HepG2 (cell line): ENCODE data around the gene ACOT6.

Source experiments
- CSRNP2 ChIP-seq: sonication (generic); formaldehyde crosslinking; conservative IDR thresholded peaks from 2 replicates; pipeline ENCODE4 v1.8.0; 2022; ENCODE audit warnings: low read depth, missing genetic modification reagents
- RARA ChIP-seq: IDR thresholded peaks from 2 replicates; pipeline ENCODE4 v1.6.1; 2016; ENCODE audit warnings: missing genetic modification reagents, missing compliant biosample characterization
- SNAPC2 ChIP-seq: sonication (generic); formaldehyde crosslinking; IDR thresholded peaks from 2 replicates; pipeline ENCODE4 v1.8.1; 2022; ENCODE audit warnings: mild to moderate bottlenecking, missing genetic modification reagents
- USF2 ChIP-seq, 2 experiments: sonication (generic) in 1 of 2; formaldehyde crosslinking in 1 of 2; IDR thresholded peaks; 2 replicates each; pipeline versions ENCODE4 v1.5.1 to v1.6.1; 2011 to 2020; ENCODE audit warnings: borderline replicate concordance in 1 of 2, low read depth in 1 of 2, low read length in 1 of 2, mild to moderate bottlenecking in 1 of 2, missing genetic modification reagents in 1 of 2, moderate library complexity in 1 of 2
- YY1 ChIP-seq: IDR thresholded peaks from 2 replicates; pipeline ENCODE4 v1.6.1; 2011; ENCODE audit warnings: low read length, low read depth, moderate library complexity, mild to moderate bottlenecking; ENCODE audit not compliant: insufficient read depth, insufficient replicate concordance

- TF ChIP-seq CSRNP2 (CRISPR knock-in tag) (no peak), SNAPC2 (CRISPR knock-in tag) (no peak), RARA (no peak), YY1 (no peak), USF2 (IDR thresholded peaks at IDR 0.05; ENCODE audit: low read depth, low read length) (no peak), USF2 (CRISPR knock-in tag; IDR thresholded peaks at IDR 0.05; ENCODE audit: borderline replicate concordance) (no peak)
These were observed 23.2 kb upstream of the ACOT6 start for GRCh38 chr14:73589116-73589515.
